ENCODE measurements around the gene EPN1. TPM values are rescaled to one million over a fixed set of nuclear protein-coding genes. Genes with fewer than 3 reads are reported as not detected.

The EPN1 gene
- total and polyA plus RNA-seq, 2 experiments from 2014 or later, result 47.1 to 223 TPM

GRCh38 chr19:55717251-55717650, 42.2 kb downstream of the EPN1 start:
- Mint-ChIP-seq H3K27me3 (ENCODE audit: insufficient read depth, low read depth, poor library complexity) (peaks cover 19% of the 10 kb centered on the region), H3K36me3 (ENCODE audit: low read depth) (peaks cover 57% of the 10 kb centered on the region), H3K27ac (no peak overlapping the region), H3K9me3 (peaks cover 94% of the 10 kb centered on the region), H3K4me1 (no peaks in the 10 kb centered on the region), H3K4me3 (no peak overlapping the region)
- Histone ChIP-seq H3K36me3 (ENCODE audit: insufficient read depth) (peaks cover 3% of the 10 kb centered on the region; the same call in 1 of the 2 replicates), H3K9me2 (ENCODE audit: insufficient read depth) (no peaks in the 10 kb centered on the region), H3K79me2 (replicated peaks; ENCODE audit: insufficient read depth) (no peaks in the 10 kb centered on the region), H3K4me3 (no peak overlapping the region), H3F3A (replicated peaks; ENCODE audit: low read depth) (no peaks in the 10 kb centered on the region), H3K27ac (ENCODE audit: low read depth) (no peak overlapping the region), H2AFZ (no peak overlapping the region), H3K4me1 (ENCODE audit: insufficient read depth) (no peaks in the 10 kb centered on the region), H3K4me2 (no peak overlapping the region), H4K20me1 (replicated peaks; ENCODE audit: insufficient read depth) (no peaks in the 10 kb centered on the region), H3K27me3 (ENCODE audit: insufficient read depth) (no peaks in the 10 kb centered on the region)
- DNase-seq (ENCODE audit: low spot score) (no peak), ATAC-seq (no peak)
- TF ChIP-seq CTCF (conservative IDR thresholded peaks at IDR 0.05; ENCODE audit: low read depth in 2 of 2), result no peak
- TF ChIP-seq ETS1 (IDR thresholded peaks at IDR 0.05), result no peak
- no peak for TF ChIP-seq NANOG (IDR thresholded peaks at IDR 0.05; ENCODE audit: borderline replicate concordance)
- TF ChIP-seq STAT1 (IDR thresholded peaks at IDR 0.05; ENCODE audit: unreplicated experiment), result no peak
- no peak for TF ChIP-seq EZH2phosphoT487 (IDR thresholded peaks at IDR 0.05; ENCODE audit: unreplicated experiment)
- no peak for TF ChIP-seq JUNB (IDR thresholded peaks at IDR 0.05; ENCODE audit: unreplicated experiment)
- no peak for TF ChIP-seq CREB1 (CRISPR knock-in tag; IDR thresholded peaks at IDR 0.05; ENCODE audit: low read depth)
- no peak for TF ChIP-seq REST (IDR thresholded peaks at IDR 0.05; ENCODE audit: unreplicated experiment)
- TF ChIP-seq ZNF114 (CRISPR knock-in tag; IDR thresholded peaks at IDR 0.05), result no peak
- no peak for TF ChIP-seq EZH2 (IDR thresholded peaks at IDR 0.05; ENCODE audit: low read depth, unreplicated experiment)
- TF ChIP-seq ZNF462 (CRISPR knock-in tag; IDR thresholded peaks at IDR 0.05), result no peak
- TF ChIP-seq POLR2AphosphoS5 (IDR thresholded peaks at IDR 0.05; ENCODE audit: low read depth), result no peak

Measured in GM23338 (cell line).